Right lobe of liver (tissue), 4 donors: ENCODE measurements around the gene SIGLEC1.

ENCODE experiments used
- POLR2A ChIP-seq: fragments of 450-650 bp; IDR thresholded peaks from one replicate; pipeline ENCODE4 v1.6.1; 2017; ENCODE audit warnings: antibody characterized with exemption, mild to moderate bottlenecking
- TF ChIP-seq, protein P1 (sequence below), 4 donors: fragments of 200-600 bp in 3 of 4; fragments of 450-650 bp in 1 of 4; IDR thresholded peaks; one replicate each; pipeline versions ENCODE4 v1.5.1 to v1.8.0; 2016 to 2022; ENCODE audit warnings: antibody characterized with exemption in 4 of 4, mild to moderate bottlenecking in 2 of 4
- donor health status: DM: no; HTN: no; CAD: no.
- donor health status: DM: no; HTN: no; CAD: no.
- donor health status: DM: no; HTN: yes; CAD: no.

DNA sequence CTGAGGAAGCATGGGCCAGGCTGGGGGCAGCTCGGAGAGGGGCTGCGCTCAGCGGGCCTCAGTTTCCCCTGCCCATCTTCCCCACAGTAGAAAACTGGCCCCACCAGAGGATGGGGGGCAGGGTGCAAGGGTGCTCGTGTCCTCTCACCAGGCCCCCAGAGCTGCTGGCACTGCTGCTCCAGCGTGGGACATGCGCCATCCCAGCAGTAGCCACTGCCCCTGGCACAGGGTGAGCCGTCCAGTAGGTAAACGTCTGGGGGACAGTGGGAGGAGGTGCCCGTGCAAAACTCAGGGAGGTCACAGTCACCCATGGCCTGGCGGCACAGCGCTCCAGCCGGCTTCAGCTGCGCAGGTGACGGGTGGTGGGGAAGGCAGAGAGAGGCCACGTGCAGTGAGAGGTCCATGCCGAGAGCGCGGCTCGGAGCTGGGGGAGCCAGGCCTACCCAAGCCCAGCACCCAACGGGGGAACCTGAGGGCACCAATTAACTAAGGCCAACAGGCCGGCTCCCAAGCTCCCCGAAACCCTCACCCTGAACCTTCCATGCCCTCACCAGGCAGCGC lies 40.3 kb downstream of the SIGLEC1 start:
- TF ChIP-seq, protein P1, sequence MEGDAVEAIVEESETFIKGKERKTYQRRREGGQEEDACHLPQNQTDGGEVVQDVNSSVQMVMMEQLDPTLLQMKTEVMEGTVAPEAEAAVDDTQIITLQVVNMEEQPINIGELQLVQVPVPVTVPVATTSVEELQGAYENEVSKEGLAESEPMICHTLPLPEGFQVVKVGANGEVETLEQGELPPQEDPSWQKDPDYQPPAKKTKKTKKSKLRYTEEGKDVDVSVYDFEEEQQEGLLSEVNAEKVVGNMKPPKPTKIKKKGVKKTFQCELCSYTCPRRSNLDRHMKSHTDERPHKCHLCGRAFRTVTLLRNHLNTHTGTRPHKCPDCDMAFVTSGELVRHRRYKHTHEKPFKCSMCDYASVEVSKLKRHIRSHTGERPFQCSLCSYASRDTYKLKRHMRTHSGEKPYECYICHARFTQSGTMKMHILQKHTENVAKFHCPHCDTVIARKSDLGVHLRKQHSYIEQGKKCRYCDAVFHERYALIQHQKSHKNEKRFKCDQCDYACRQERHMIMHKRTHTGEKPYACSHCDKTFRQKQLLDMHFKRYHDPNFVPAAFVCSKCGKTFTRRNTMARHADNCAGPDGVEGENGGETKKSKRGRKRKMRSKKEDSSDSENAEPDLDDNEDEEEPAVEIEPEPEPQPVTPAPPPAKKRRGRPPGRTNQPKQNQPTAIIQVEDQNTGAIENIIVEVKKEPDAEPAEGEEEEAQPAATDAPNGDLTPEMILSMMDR (IDR thresholded peaks at IDR 0.05) = no peak
- no peak for TF ChIP-seq POLR2A
